CD14-positive monocyte (primary cell): Measurements from ENCODE around the gene CEP170B. TPM values are rescaled to one million over a fixed set of nuclear protein-coding genes. Genes with fewer than 3 reads are reported as not detected.
A peak's percentile ranks its signal among the peaks of the same experiment; 100 is the strongest.

Experiments
- DNase-seq, 3 donors: peaks; one replicate each; pipeline ENCODE4 v3.0.0-alpha.2; 2011 to 2022
- H2AFZ ChIP-seq: 2 replicates; pipeline ENCODE4 v1.6.0; 2012; ENCODE audit warnings: mild to moderate bottlenecking, low read depth, low read length, inconsistent platforms; ENCODE audit not compliant: insufficient read depth, poor library complexity, severe bottlenecking
- H3K27ac ChIP-seq, 2 donors: 1 replicate in 1 of 2; 2 replicates in 1 of 2; pipeline ENCODE4 v1.5.1; 2012 to 2013; ENCODE audit warnings: low read length in 2 of 2, control low read depth in 1 of 2, inconsistent platforms in 1 of 2, low read depth in 1 of 2, mild to moderate bottlenecking in 1 of 2
- H3K27me3 ChIP-seq, 2 donors: one replicate each; pipeline versions ENCODE4 v1.6.0 to v1.6.1; 2011 to 2013; ENCODE audit warnings: low read length in 2 of 2; ENCODE audit not compliant: control insufficient read depth in 2 of 2, insufficient read depth in 2 of 2
- H3K36me3 ChIP-seq, 2 donors: replicated peaks in 1 of 2; 1 replicate in 1 of 2; 2 replicates in 1 of 2; pipeline versions ENCODE4 v1.5.1 to v1.6.1; 2012 to 2013; ENCODE audit warnings: low read length in 2 of 2, control low read depth in 1 of 2, inconsistent platforms in 1 of 2, mild to moderate bottlenecking in 1 of 2; ENCODE audit not compliant: insufficient read depth in 2 of 2, control insufficient read depth in 1 of 2
- H3K4me1 ChIP-seq, 2 donors: 1 replicate in 1 of 2; 2 replicates in 1 of 2; pipeline versions ENCODE4 v1.5.1 to v1.6.1; 2012 to 2013; ENCODE audit warnings: low read length in 2 of 2, control low read depth in 1 of 2, inconsistent platforms in 1 of 2, mild to moderate bottlenecking in 1 of 2, moderate library complexity in 1 of 2; ENCODE audit not compliant: insufficient read depth in 2 of 2, control insufficient read depth in 1 of 2
- H3K4me2 ChIP-seq: replicated peaks from 2 replicates; pipeline ENCODE3; 2012; ENCODE audit warnings: low read length, moderate library complexity, mild to moderate bottlenecking; ENCODE audit not compliant: poor library complexity, severe bottlenecking; ENCODE audit errors: extremely low read depth
- H3K4me3 ChIP-seq, 3 experiments: fragments of 200-600 bp in 1 of 3; sonication (generic) in 1 of 3; replicated peaks in 1 of 3; 1 replicate in 2 of 3; 2 replicates in 1 of 3; pipeline ENCODE4 v1.5.1; 2011 to 2013; ENCODE audit warnings: low read length in 3 of 3, mild to moderate bottlenecking in 3 of 3, control low read depth in 2 of 3, low read depth in 2 of 3, inconsistent platforms in 1 of 3, moderate library complexity in 1 of 3
- H3K79me2 ChIP-seq: 2 replicates; pipeline ENCODE4 v1.6.0; 2012; ENCODE audit warnings: mild to moderate bottlenecking, control low read depth, inconsistent platforms, low read length, moderate library complexity; ENCODE audit not compliant: insufficient read depth
- H3K9ac ChIP-seq: 2 replicates; pipeline ENCODE4 v1.6.0; 2017; ENCODE audit warnings: low read length, mild to moderate bottlenecking; ENCODE audit not compliant: insufficient read depth, poor library complexity, severe bottlenecking
- H3K9me3 ChIP-seq, 2 donors: replicated peaks in 1 of 2; 1 replicate in 1 of 2; 2 replicates in 1 of 2; pipeline versions ENCODE4 v1.5.1 to v1.6.1; 2012 to 2013; ENCODE audit warnings: low read length in 2 of 2, control low read depth in 1 of 2; ENCODE audit not compliant: control insufficient read depth in 1 of 2, insufficient read depth in 1 of 2
- H4K20me1 ChIP-seq: 2 replicates; pipeline ENCODE4 v1.6.0; 2012; ENCODE audit warnings: mild to moderate bottlenecking, low read length, control low read depth, moderate library complexity; ENCODE audit not compliant: insufficient read depth
- H3K27ac Mint-ChIP-seq, 7 donors: one replicate each; pipeline ENCODE4 v1.8.0; 2020; ENCODE audit warnings: mild to moderate bottlenecking in 7 of 7, mixed read lengths in 7 of 7, moderate library complexity in 6 of 7, inconsistent platforms in 2 of 7
- H3K27me3 Mint-ChIP-seq, 3 donors: one replicate each; pipeline ENCODE4 v1.8.0; 2021 to 2022; ENCODE audit warnings: low read depth in 3 of 3, mild to moderate bottlenecking in 3 of 3, mixed read lengths in 3 of 3, moderate library complexity in 3 of 3, inconsistent platforms in 1 of 3
- H3K36me3 Mint-ChIP-seq, 2 donors: one replicate each; pipeline ENCODE4 v1.8.0; 2020; ENCODE audit warnings: mixed read lengths in 2 of 2, inconsistent platforms in 1 of 2, mild to moderate bottlenecking in 1 of 2
- H3K4me1 Mint-ChIP-seq: one replicate; pipeline ENCODE4 v1.8.0; 2020; ENCODE audit warnings: mild to moderate bottlenecking, mixed read lengths
- H3K4me3 Mint-ChIP-seq, 2 donors: one replicate each; pipeline ENCODE4 v1.8.0; 2020; ENCODE audit warnings: mild to moderate bottlenecking in 2 of 2, mixed read lengths in 2 of 2, moderate library complexity in 1 of 2
- H3K9me3 Mint-ChIP-seq, 7 donors: one replicate each; pipeline ENCODE4 v1.8.0; 2020 to 2022; ENCODE audit warnings: mixed read lengths in 7 of 7, mild to moderate bottlenecking in 6 of 7, moderate library complexity in 6 of 7, inconsistent platforms in 2 of 7
- CTCF ChIP-seq: fragments of 200-600 bp; IDR thresholded peaks from one replicate; pipeline ENCODE4 v1.8.0; 2022; ENCODE audit warnings: antibody characterized with exemption, mild to moderate bottlenecking
- WGBS: methylation state at CpG from one replicate; pipeline ENCODE4 v1.1.5; 2013; ENCODE audit warnings: missing lambda C conversion rate; ENCODE audit not compliant: insufficient coverage; 5-methylcytosine and 5-hydroxymethylcytosine counted together
- intact Hi-C, 2 donors: fragments of 100-400 bp; cut with micrococcal nuclease; formaldehyde crosslinking; loops; one replicate each; pipeline versions ENCODE4 v1.15.0 to v1.15.1; 2023
- polyA plus RNA-seq, 3 donors: library from polyadenylated mRNA; depleted of rRNA in 1 of 3; unstranded in 2 of 3; stranded (reverse) in 1 of 3; fragments of 300-500 nt in 2 of 3; fragments of >200 nt in 1 of 3; fragmentation: Illumina TruSeq in 2 of 3; gene quantifications; 1 replicate in 2 of 3; 2 replicates in 1 of 3; pipeline ENCODE4 v1.2.3, GENCODE V29; 2012 to 2021

CEP170B gene
- polyA plus RNA-seq, 3 donors: 0.09 TPM; not detected in 2

GRCh38 chr14:104929268-104930230 is 64.5 kb downstream of the CEP170B start:
- 99% methylated on average over 13 of the region's 15 CpGs for WGBS
- intact Hi-C loops: no loop called here
- peaks cover 0 to 4% of the 10 kb centered on the region in 2 donors for H3K36me3 ChIP-seq
- peaks cover 0 to 3% (median 0%) of the 10 kb centered on the region in 7 donors for H3K9me3 Mint-ChIP-seq
- peaks cover 4 to 7% of the 10 kb centered on the region in 2 donors for H3K27me3 ChIP-seq
- H3K27me3 Mint-ChIP-seq: peaks cover 7% of the 10 kb centered on the region in 3 donors
- peaks cover 20% of the 10 kb centered on the region for H3K79me2 ChIP-seq
- no peak overlapping the region for H3K9ac ChIP-seq
- H3K36me3 Mint-ChIP-seq: peaks cover 4% of the 10 kb centered on the region in 2 donors
- no peak overlapping the region for H3K4me2 ChIP-seq
- peaks cover 29% of the 10 kb centered on the region for H3K4me1 Mint-ChIP-seq
- H2AFZ ChIP-seq: no peak overlapping the region
- peak overlapping the region in 1 of 7 donors; percentile 40 for H3K27ac Mint-ChIP-seq
- H3K4me3 Mint-ChIP-seq: no peak overlapping the region
- H3K4me1 ChIP-seq: peaks cover 37 to 40% of the 10 kb centered on the region in 2 donors
- H3K4me3 ChIP-seq: no peak overlapping the region
- no peak for DNase-seq
- H4K20me1 ChIP-seq: no peaks in the 10 kb centered on the region
- H3K9me3 ChIP-seq: peaks cover 0 to 3% of the 10 kb centered on the region in 2 donors
- no peak for TF ChIP-seq CTCF
- no peak overlapping the region for H3K27ac ChIP-seq

GRCh38 chr14:104930526-104931303 is 65.6 kb downstream of the CEP170B start:
- no peak for DNase-seq
- Histone ChIP-seq H2AFZ (no peak overlapping the region), H3K79me2 (peaks cover 15% of the 10 kb centered on the region), H3K9me3 (peaks cover 0 to 3% of the 10 kb centered on the region in 2 donors), H3K4me3 (no peak overlapping the region), H3K36me3 (peaks cover 0 to 4% of the 10 kb centered on the region in 2 donors), H3K27ac (no peak overlapping the region), H3K27me3 (peaks cover 7 to 18% of the 10 kb centered on the region in 2 donors), H3K4me2 (no peak overlapping the region), H4K20me1 (no peaks in the 10 kb centered on the region), H3K9ac (no peak overlapping the region), H3K4me1 (peaks cover 25 to 29% of the 10 kb centered on the region in 2 donors)
- no peak overlapping the region for H3K4me3 Mint-ChIP-seq
- intact Hi-C loops: no loop called here
- 98% methylated on average over 5 of the region's 10 CpGs for WGBS
- no peak overlapping the region for H3K27ac Mint-ChIP-seq
- TF ChIP-seq CTCF: no peak
- peaks cover 0 to 4% (median 0%) of the 10 kb centered on the region in 7 donors for H3K9me3 Mint-ChIP-seq
- peaks cover 15 to 18% (median 16%) of the 10 kb centered on the region in 3 donors for H3K27me3 Mint-ChIP-seq
- peaks cover 17% of the 10 kb centered on the region for H3K4me1 Mint-ChIP-seq
- H3K36me3 Mint-ChIP-seq: peaks cover 4 to 5% of the 10 kb centered on the region in 2 donors
